Measurements from ENCODE around the gene TBCEL.

DNA sequence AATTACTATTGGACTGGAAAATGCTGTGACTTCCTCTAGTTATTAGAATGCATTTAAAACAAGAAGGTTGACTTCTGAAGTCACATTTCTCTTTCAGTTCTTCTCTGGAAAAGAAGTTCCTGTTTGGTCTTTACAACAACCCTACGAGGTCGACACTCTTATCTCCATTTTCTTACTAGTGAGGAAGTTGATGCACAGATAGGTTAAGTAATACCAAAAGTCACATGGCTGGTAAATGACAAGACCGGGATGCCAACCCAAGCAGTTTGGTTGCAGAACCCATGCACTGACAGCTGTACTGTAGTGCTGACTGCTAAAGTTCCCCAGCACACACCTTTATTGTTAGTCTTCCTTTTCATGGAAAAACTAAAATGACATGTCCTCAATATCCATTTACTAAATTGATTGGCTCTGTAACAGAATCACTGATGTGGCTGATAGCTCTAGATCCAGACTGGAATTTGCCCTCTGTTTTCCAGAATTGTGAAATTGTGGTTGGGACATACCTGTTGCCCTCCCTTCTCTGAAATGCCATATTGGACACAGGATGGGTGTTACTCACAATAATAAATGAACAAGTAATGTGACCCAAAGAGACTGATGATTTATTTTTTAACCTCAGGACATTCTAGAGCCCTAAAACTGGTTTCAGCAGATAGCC is 67.7 kb downstream of the TBCEL start:
- TF ChIP-seq CTCF (conservative IDR thresholded peaks at IDR 0.05 in 1 of 2, IDR thresholded peaks at IDR 0.05 in 1 of 2; ENCODE audit: low read depth in 1 of 2, low read length in 2 of 2) (no peak), EZH2 (IDR thresholded peaks at IDR 0.05; ENCODE audit: low read length, missing control alignments) (no peak)
